IMR-90 (cell line): ENCODE data around the gene MRPL58. TPM values are rescaled to one million over a fixed set of nuclear protein-coding genes. Genes with fewer than 3 reads are reported as not detected.

Experiments used
- ATAC-seq: fragments of 200-7000 bp; cut with Tn5 transposase; 2 replicates; pipeline ENCODE4 v1.9.1; 2020; ENCODE audit warnings: low read depth, mild to moderate bottlenecking, moderate library complexity
- BruUV-seq: library from RNA; stranded (reverse); fragments of 400-500 nt; replicated peaks from 2 replicates; lab custom pipeline; 2021; lab: Mats Ljungman, UMichigan
- CTCF ChIA-PET: fragments of 300-600 bp; formaldehyde crosslinking; extraction: SDS; loops from one replicate; lab custom pipeline; 2021; ENCODE audit warnings: antibody characterized with exemption; lab: Yijun Ruan, JAX
- POLR2A ChIA-PET: fragments of 300-600 bp; sonication (Branson Sonifier 250); formaldehyde crosslinking; loops from one replicate; lab custom pipeline; 2022; ENCODE audit warnings: antibody characterized with exemption; ENCODE audit not compliant: unreplicated experiment; lab: Charles Lee
- DNase-seq: peaks from one replicate; pipeline ENCODE4 v3.0.0; 2013
- H2AFZ ChIP-seq: replicated peaks from 2 replicates; pipeline ENCODE3; 2013; ENCODE audit warnings: low read length, mild to moderate bottlenecking; ENCODE audit not compliant: poor library complexity
- H2AK5ac ChIP-seq: 2 replicates; pipeline ENCODE4 v1.6.1; 2013; ENCODE audit warnings: low read depth, low read length, inconsistent platforms
- H2AK9ac ChIP-seq: replicated peaks from 2 replicates; pipeline ENCODE3; 2013; ENCODE audit warnings: mild to moderate bottlenecking, low read depth, low read length, moderate library complexity; ENCODE audit not compliant: poor library complexity
- H2BK120ac ChIP-seq: 2 replicates; pipeline ENCODE4 v1.6.1; 2013; ENCODE audit warnings: low read depth, low read length, inconsistent platforms
- H2BK15ac ChIP-seq: 3 replicates; pipeline ENCODE4 v1.6.1; 2013; ENCODE audit warnings: low read depth, low read length, inconsistent platforms
- H2BK20ac ChIP-seq: 2 replicates; pipeline ENCODE4 v1.6.1; 2013; ENCODE audit warnings: low read depth, mild to moderate bottlenecking, inconsistent platforms, low read length, moderate library complexity
- H2BK5ac ChIP-seq: 2 replicates; pipeline ENCODE4 v1.6.1; 2013; ENCODE audit warnings: mild to moderate bottlenecking, low read depth, low read length, inconsistent platforms; ENCODE audit not compliant: poor library complexity, severe bottlenecking
- H3K14ac ChIP-seq: replicated peaks from 2 replicates; pipeline ENCODE4 v1.6.1; 2013; ENCODE audit warnings: low read depth, low read length, inconsistent platforms
- H3K18ac ChIP-seq: 2 replicates; pipeline ENCODE4 v1.6.1; 2013; ENCODE audit warnings: low read depth, low read length, control low read depth
- H3K23ac ChIP-seq: 2 replicates; pipeline ENCODE4 v1.6.1; 2013; ENCODE audit warnings: low read depth, low read length, inconsistent platforms
- H3K27ac ChIP-seq: 2 replicates; pipeline ENCODE4 v1.5.1; 2013; ENCODE audit warnings: mild to moderate bottlenecking, control low read depth, low read length; ENCODE audit not compliant: insufficient read depth
- H3K27me3 ChIP-seq: 2 replicates; pipeline ENCODE4 v1.6.1; 2013; ENCODE audit warnings: low read length; ENCODE audit not compliant: control insufficient read depth, insufficient read depth
- H3K36me3 ChIP-seq: 2 replicates; pipeline ENCODE4 v1.6.1; 2013; ENCODE audit warnings: low read length, mixed read lengths; ENCODE audit not compliant: control insufficient read depth, insufficient read depth
- H3K4ac ChIP-seq: 2 replicates; pipeline ENCODE4 v1.6.1; 2013; ENCODE audit warnings: low read depth, low read length, inconsistent platforms
- H3K4me1 ChIP-seq: 2 replicates; pipeline ENCODE4 v1.6.1; 2013; ENCODE audit warnings: low read length, mixed read lengths; ENCODE audit not compliant: control insufficient read depth, insufficient read depth
- H3K4me2 ChIP-seq: 2 replicates; pipeline ENCODE4 v1.6.1; 2013; ENCODE audit warnings: low read depth, mild to moderate bottlenecking, control low read depth, low read length, moderate library complexity
- H3K4me3 ChIP-seq: 2 replicates; pipeline ENCODE4 v1.5.1; 2013; ENCODE audit warnings: low read depth, mild to moderate bottlenecking, control low read depth, low read length, moderate library complexity; ENCODE audit not compliant: insufficient read depth
- H3K56ac ChIP-seq: 2 replicates; pipeline ENCODE4 v1.6.1; 2013; ENCODE audit warnings: low read length, inconsistent platforms; ENCODE audit not compliant: insufficient read depth; ENCODE audit errors: extremely low read depth
- H3K79me1 ChIP-seq, 2 experiments: 2 replicates each; pipeline ENCODE4 v1.6.1; 2013; ENCODE audit warnings: low read length in 2 of 2, inconsistent platforms in 1 of 2, low read depth in 1 of 2
- H3K9ac ChIP-seq: 2 replicates; pipeline ENCODE4 v1.6.1; 2013; ENCODE audit warnings: low read depth, low read length, control low read depth
- H3K9me1 ChIP-seq: 2 replicates; pipeline ENCODE4 v1.6.1; 2013; ENCODE audit warnings: low read length, inconsistent platforms; ENCODE audit not compliant: insufficient read depth
- H3K9me3 ChIP-seq: 2 replicates; pipeline ENCODE4 v1.6.1; 2013; ENCODE audit warnings: low read length; ENCODE audit not compliant: control insufficient read depth, insufficient read depth
- H4K20me1 ChIP-seq: 2 replicates; pipeline ENCODE4 v1.6.1; 2013; ENCODE audit warnings: low read length, inconsistent platforms; ENCODE audit not compliant: insufficient read depth
- H4K5ac ChIP-seq: 2 replicates; pipeline ENCODE4 v1.6.1; 2013; ENCODE audit warnings: mild to moderate bottlenecking, low read depth, low read length, control low read depth
- H4K8ac ChIP-seq, 2 experiments: 2 replicates each; pipeline ENCODE4 v1.6.1; 2013; ENCODE audit warnings: low read depth in 2 of 2, low read length in 2 of 2, control low read depth in 1 of 2, inconsistent platforms in 1 of 2
- H4K91ac ChIP-seq: 2 replicates; pipeline ENCODE4 v1.6.1; 2013; ENCODE audit warnings: low read depth, low read length, inconsistent platforms; ENCODE audit not compliant: insufficient read depth
- FOS ChIP-seq: fragments of 150-350 bp; IDR thresholded peaks from 2 replicates; pipeline ENCODE4 v1.6.1; 2016; ENCODE audit warnings: low read depth, low read length
- MXI1 ChIP-seq: IDR thresholded peaks from 2 replicates; pipeline ENCODE4 v1.6.1; 2012; ENCODE audit warnings: low read depth, mild to moderate bottlenecking, low read length, moderate library complexity, borderline replicate concordance
- RAD21 ChIP-seq: IDR thresholded peaks from 2 replicates; pipeline ENCODE4 v1.6.1; 2012; ENCODE audit warnings: low read length, improper control_type of control experiment
- RCOR1 ChIP-seq: IDR thresholded peaks from 2 replicates; pipeline ENCODE4 v1.6.1; 2012; ENCODE audit warnings: mild to moderate bottlenecking, low read length, improper control_type of control experiment; ENCODE audit not compliant: insufficient replicate concordance
- RFX5 ChIP-seq: IDR thresholded peaks from 2 replicates; pipeline ENCODE4 v1.8.0; 2012; ENCODE audit warnings: low read depth, mild to moderate bottlenecking, low read length, moderate library complexity
- SMC3 ChIP-seq: fragments of 150-350 bp; IDR thresholded peaks from 2 replicates; pipeline ENCODE4 v1.6.1; 2016; ENCODE audit warnings: low read depth, mild to moderate bottlenecking, antibody characterized with exemption, low read length, moderate library complexity
- WGBS, 2 experiments: methylation state at CpG; one replicate each; pipeline versions ENCODE4 v1.1.5 to v1.1.7; 2013; ENCODE audit warnings: missing lambda C conversion rate in 2 of 2; ENCODE audit not compliant: insufficient read length in 1 of 2; ENCODE audit errors: extremely low coverage in 2 of 2; 5-methylcytosine and 5-hydroxymethylcytosine counted together
- dilution Hi-C: fragments of 300-500 bp; cut with HindIII; formaldehyde crosslinking; loops from one replicate; pipeline ENCODE4 v1.14.3; 2018; ENCODE audit warnings: low sequenced_read_pairs; ENCODE audit not compliant: unreplicated experiment
- in situ Hi-C: fragments of 300-500 bp; cut with MboI; formaldehyde crosslinking; loops from 3 replicates; pipeline ENCODE4 v1.14.3; 2019; ENCODE audit warnings: low sequenced_read_pairs, inconsistent platforms, mixed read lengths
- intact Hi-C: fragments of 100-400 bp; cut with micrococcal nuclease; formaldehyde crosslinking; loops from 2 replicates; pipeline ENCODE4 v1.10.0; 2022
- polyA plus RNA-seq, 3 experiments: library from polyadenylated mRNA; depleted of rRNA; stranded (reverse); fragments of >200 nt; gene quantifications; 2 replicates each; pipeline ENCODE4 v1.2.3, GENCODE V29; 2012; ENCODE audit warnings: low replicate concordance in 1 of 3
- total RNA-seq: library from RNA; depleted of rRNA; stranded (reverse); fragments of >200 nt; gene quantifications from 2 replicates; pipeline ENCODE4 v1.2.3, GENCODE V29; 2012
- TF ChIP-seq, protein P1 (sequence below): fragments of 150-350 bp; IDR thresholded peaks from 2 replicates; pipeline ENCODE4 v1.6.1; 2016; ENCODE audit warnings: low read depth, mild to moderate bottlenecking, low read length, moderate library complexity, borderline replicate concordance
- TF ChIP-seq, protein P2 (sequence below): conservative IDR thresholded peaks from 2 replicates; pipeline ENCODE4 v1.5.1; 2012; ENCODE audit warnings: mild to moderate bottlenecking, low read depth, low read length, improper control_type of control experiment

Gene MRPL58
- total and polyA plus RNA-seq, 2 of the 4 experiments (the other 2 are of a cell fraction), result 42.5 to 53.0 TPM

DNA sequence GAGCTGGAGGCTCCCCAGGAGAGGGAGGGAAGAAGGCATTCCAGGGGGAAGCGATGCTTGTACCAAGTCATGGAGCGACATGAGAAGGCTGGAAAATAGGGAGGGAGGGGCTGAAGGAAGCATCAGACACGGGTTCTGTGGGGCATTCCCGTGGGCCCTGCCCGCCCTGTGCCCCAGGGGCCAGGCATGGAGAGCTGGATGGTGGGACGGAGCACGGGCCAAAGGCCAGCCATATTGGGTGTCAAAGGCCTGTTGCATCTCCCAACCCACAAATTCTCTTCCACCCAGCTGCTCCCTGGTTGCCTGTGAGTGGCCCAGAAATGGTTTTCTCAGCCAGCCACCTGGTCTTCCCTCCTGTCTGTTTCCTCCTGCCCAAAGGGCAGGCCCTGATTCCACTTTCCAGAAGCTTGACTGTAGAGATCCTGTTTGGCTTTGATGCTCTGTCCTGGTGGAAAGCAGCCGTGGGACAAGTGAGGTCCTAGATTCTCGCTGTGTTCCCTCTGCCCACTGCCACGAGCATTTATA lies 21.8 kb upstream of the MRPL58 start (continued):
- TF ChIP-seq, protein P1, sequence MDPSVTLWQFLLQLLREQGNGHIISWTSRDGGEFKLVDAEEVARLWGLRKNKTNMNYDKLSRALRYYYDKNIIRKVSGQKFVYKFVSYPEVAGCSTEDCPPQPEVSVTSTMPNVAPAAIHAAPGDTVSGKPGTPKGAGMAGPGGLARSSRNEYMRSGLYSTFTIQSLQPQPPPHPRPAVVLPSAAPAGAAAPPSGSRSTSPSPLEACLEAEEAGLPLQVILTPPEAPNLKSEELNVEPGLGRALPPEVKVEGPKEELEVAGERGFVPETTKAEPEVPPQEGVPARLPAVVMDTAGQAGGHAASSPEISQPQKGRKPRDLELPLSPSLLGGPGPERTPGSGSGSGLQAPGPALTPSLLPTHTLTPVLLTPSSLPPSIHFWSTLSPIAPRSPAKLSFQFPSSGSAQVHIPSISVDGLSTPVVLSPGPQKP, result no peak
- TF ChIP-seq RFX5, result no peak

DNA sequence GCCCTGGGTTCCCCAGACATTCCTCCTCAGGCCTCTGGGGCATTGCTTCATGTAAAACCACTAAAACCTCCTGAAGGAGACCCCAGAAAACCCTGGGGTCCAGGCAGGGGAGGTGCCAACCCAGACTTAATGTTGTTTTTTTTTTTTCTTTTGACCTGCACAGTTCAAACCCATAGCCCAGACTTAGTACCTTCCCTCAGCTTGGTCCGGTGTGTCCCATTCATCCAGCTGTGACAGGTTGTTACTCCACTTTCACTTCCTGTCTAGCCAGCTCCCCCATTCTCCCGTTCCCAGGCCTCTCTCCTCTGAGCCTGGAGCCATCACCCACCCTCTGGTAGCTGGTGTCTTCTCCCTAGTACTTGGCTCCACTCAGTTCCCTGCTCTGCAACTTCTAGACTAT lies 20.2 kb upstream of the MRPL58 start:
- Histone ChIP-seq H3K56ac (no peak overlapping the region), H3K23ac (no peak overlapping the region), H4K5ac (no peak overlapping the region), H2AK5ac (no peak overlapping the region), H2BK5ac (no peak overlapping the region), H4K20me1 (peaks cover 14% of the 10 kb centered on the region), H3K27ac (no peak overlapping the region), H3K9me3 (no peaks in the 10 kb centered on the region), H3K4me3 (no peak overlapping the region), H3K4ac (no peak overlapping the region), H4K91ac (no peak overlapping the region), H3K79me1 (peaks cover 16 to 78% of the 10 kb centered on the region in 2 experiments; a peak in 3 of 4 replicates), H3K9ac (no peak overlapping the region), H2BK15ac (no peak overlapping the region), H3K4me2 (no peak overlapping the region), H3K9me1 (peaks cover 23% of the 10 kb centered on the region), H3K14ac (no peak overlapping the region), H2BK120ac (no peak overlapping the region), H2BK20ac (no peak overlapping the region), H3K36me3 (peaks cover 4% of the 10 kb centered on the region; the same call in 1 of the 2 replicates), H2AK9ac (peak overlapping the region; percentile 36), H3K27me3 (no peaks in the 10 kb centered on the region), H4K8ac (no peak overlapping the region), H2AFZ (no peak overlapping the region), H3K4me1 (peaks cover 18% of the 10 kb centered on the region), H3K18ac (no peak overlapping the region)
- intact Hi-C loops (no loop called here), in situ Hi-C loops (no loop called here), dilution Hi-C loops (no loop called here)
- BruUV-seq, result no TSS peak
- ATAC-seq, result no peak
- ChIA-PET CTCF (interaction anchor here (1.0 kb wide), 1 partner anchor 31 kb away, joined by 3 read pairs; no protein-coding TSS in a partner anchor), POLR2A (no interaction called here)
- TF ChIP-seq MXI1 (no peak), RCOR1 (no peak), RAD21 (no peak), FOS (no peak), SMC3 (no peak)
- TF ChIP-seq, protein P2, sequence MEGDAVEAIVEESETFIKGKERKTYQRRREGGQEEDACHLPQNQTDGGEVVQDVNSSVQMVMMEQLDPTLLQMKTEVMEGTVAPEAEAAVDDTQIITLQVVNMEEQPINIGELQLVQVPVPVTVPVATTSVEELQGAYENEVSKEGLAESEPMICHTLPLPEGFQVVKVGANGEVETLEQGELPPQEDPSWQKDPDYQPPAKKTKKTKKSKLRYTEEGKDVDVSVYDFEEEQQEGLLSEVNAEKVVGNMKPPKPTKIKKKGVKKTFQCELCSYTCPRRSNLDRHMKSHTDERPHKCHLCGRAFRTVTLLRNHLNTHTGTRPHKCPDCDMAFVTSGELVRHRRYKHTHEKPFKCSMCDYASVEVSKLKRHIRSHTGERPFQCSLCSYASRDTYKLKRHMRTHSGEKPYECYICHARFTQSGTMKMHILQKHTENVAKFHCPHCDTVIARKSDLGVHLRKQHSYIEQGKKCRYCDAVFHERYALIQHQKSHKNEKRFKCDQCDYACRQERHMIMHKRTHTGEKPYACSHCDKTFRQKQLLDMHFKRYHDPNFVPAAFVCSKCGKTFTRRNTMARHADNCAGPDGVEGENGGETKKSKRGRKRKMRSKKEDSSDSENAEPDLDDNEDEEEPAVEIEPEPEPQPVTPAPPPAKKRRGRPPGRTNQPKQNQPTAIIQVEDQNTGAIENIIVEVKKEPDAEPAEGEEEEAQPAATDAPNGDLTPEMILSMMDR, result no peak
- DNase-seq, result no peak
- no CpG with 5 or more reads among the region's 2 CpGs for WGBS, 2 experiments
